PC-3 (cell line): ENCODE measurements around the gene IGFBP2.

Source experiments
- EZH2phosphoT487 ChIP-seq: fragments of 300-600 bp; sonication (generic); IDR thresholded peaks from 2 replicates; pipeline ENCODE4 v1.6.1; 2018; ENCODE audit warnings: mild to moderate bottlenecking, antibody characterized with exemption, low read length, borderline replicate concordance
- TF ChIP-seq, protein P1 (sequence below): fragments of 300-600 bp; sonication (generic); conservative IDR thresholded peaks from 2 replicates; pipeline ENCODE4 v1.5.1; 2017; ENCODE audit warnings: antibody characterized with exemption, low read depth, mild to moderate bottlenecking, low read length

GRCh38 chr2:216626875-216627245, 6.4 kb upstream of the IGFBP2 start:
- TF ChIP-seq, protein P1, sequence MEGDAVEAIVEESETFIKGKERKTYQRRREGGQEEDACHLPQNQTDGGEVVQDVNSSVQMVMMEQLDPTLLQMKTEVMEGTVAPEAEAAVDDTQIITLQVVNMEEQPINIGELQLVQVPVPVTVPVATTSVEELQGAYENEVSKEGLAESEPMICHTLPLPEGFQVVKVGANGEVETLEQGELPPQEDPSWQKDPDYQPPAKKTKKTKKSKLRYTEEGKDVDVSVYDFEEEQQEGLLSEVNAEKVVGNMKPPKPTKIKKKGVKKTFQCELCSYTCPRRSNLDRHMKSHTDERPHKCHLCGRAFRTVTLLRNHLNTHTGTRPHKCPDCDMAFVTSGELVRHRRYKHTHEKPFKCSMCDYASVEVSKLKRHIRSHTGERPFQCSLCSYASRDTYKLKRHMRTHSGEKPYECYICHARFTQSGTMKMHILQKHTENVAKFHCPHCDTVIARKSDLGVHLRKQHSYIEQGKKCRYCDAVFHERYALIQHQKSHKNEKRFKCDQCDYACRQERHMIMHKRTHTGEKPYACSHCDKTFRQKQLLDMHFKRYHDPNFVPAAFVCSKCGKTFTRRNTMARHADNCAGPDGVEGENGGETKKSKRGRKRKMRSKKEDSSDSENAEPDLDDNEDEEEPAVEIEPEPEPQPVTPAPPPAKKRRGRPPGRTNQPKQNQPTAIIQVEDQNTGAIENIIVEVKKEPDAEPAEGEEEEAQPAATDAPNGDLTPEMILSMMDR = no peak
- no peak for TF ChIP-seq EZH2phosphoT487
